Bronchial epithelial cell (primary cell): ENCODE results near the gene CHRD. TPM values are rescaled to one million over a fixed set of nuclear protein-coding genes. Genes with fewer than 3 reads are reported as not detected.

Experiments
- DNase-seq: peaks from one replicate; pipeline ENCODE4 v3.0.0-alpha.2; 2010; ENCODE audit warnings: low read depth
- FAIRE-seq: peaks from 2 replicates; lab custom pipeline; 2011; peaks lifted over from hg19 to GRCh38; lab: Jason Lieb, UNC
- H3K27me3 ChIP-seq: 2 replicates; pipeline ENCODE4 v1.5.1; 2011; ENCODE audit warnings: low read length; ENCODE audit not compliant: control insufficient read depth, insufficient read depth
- H3K36me3 ChIP-seq: 2 replicates; pipeline ENCODE4 v1.5.1; 2011; ENCODE audit warnings: low read length; ENCODE audit not compliant: control insufficient read depth, insufficient read depth
- H3K4me3 ChIP-seq: 2 replicates; pipeline ENCODE4 v1.5.1; 2011; ENCODE audit warnings: mild to moderate bottlenecking, low read depth, low read length, control low read depth
- total RNA-seq: library from RNA; depleted of rRNA; stranded (reverse); fragments of >200 nt; gene quantifications from 2 replicates; pipeline ENCODE4 v1.2.1, GENCODE V29; 2014
- TF ChIP-seq, protein P1 (sequence below): IDR thresholded peaks from 2 replicates; pipeline ENCODE4 v1.5.1; 2011; ENCODE audit warnings: mild to moderate bottlenecking, moderate library complexity, low read length, control low read depth, inconsistent platforms; ENCODE audit not compliant: insufficient read depth, severe bottlenecking

The CHRD gene
- total RNA-seq, 1 donor from 2014 or later, result not detected

DNA sequence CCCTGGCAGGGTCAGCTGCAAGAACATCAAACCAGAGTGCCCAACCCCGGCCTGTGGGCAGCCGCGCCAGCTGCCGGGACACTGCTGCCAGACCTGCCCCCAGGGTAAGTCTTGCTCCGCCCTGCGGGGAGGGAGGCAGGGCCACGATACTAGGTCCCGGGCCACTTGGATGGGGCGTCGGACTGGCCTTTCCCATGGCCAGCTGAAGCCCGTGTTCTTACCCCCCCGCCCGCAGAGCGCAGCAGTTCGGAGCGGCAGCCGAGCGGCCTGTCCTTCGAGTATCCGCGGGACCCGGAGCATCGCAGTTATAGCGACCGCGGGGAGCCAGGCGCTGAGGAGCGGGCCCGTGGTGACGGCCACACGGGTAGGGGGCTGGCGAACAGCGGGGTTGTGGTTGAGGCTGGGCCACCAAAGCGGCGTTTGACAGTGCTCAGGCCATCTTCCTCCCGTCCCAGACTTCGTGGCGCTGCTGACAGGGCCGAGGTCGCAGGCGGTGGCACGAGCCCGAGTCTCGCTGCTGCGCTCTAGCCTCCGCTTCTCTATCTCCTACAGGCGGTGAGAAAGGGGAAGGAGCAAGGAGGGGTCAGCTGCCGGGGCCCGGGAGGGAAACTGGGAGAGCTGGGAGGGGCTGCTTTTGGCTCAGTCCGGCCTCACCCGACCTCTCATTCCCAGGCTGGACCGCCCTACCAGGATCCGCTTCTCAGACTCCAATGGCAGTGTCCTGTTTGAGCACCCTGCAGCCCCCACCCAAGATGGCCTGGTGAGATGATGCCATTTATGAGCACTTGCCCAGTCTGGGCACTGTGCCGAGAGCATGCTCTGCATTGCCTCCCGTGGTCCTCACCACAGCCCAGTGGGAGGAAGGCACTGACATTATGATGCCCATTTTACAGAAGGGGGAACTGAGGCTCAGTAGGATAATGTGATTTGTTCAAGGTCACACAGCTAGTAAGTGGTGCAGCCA, 1.7 kb downstream of the CHRD start:
- H3K27me3 ChIP-seq, result peaks cover 37% of the 10 kb centered on the region
- H3K36me3 ChIP-seq, result no peaks in the 10 kb centered on the region
- no peak overlapping the region for H3K4me3 ChIP-seq
- TF ChIP-seq, protein P1, sequence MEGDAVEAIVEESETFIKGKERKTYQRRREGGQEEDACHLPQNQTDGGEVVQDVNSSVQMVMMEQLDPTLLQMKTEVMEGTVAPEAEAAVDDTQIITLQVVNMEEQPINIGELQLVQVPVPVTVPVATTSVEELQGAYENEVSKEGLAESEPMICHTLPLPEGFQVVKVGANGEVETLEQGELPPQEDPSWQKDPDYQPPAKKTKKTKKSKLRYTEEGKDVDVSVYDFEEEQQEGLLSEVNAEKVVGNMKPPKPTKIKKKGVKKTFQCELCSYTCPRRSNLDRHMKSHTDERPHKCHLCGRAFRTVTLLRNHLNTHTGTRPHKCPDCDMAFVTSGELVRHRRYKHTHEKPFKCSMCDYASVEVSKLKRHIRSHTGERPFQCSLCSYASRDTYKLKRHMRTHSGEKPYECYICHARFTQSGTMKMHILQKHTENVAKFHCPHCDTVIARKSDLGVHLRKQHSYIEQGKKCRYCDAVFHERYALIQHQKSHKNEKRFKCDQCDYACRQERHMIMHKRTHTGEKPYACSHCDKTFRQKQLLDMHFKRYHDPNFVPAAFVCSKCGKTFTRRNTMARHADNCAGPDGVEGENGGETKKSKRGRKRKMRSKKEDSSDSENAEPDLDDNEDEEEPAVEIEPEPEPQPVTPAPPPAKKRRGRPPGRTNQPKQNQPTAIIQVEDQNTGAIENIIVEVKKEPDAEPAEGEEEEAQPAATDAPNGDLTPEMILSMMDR, result no peak
- no peak for FAIRE-seq
- no peak for DNase-seq

- TF ChIP-seq, protein P1, result no peak
- Histone ChIP-seq H3K27me3 (peaks cover 37% of the 10 kb centered on the region), H3K36me3 (no peaks in the 10 kb centered on the region), H3K4me3 (no peak overlapping the region)
- DNase-seq (no peak), FAIRE-seq (no peak)
These were observed 2.6 kb downstream of the CHRD start for GRCh38 chr3:184382326-184383032.

DNA sequence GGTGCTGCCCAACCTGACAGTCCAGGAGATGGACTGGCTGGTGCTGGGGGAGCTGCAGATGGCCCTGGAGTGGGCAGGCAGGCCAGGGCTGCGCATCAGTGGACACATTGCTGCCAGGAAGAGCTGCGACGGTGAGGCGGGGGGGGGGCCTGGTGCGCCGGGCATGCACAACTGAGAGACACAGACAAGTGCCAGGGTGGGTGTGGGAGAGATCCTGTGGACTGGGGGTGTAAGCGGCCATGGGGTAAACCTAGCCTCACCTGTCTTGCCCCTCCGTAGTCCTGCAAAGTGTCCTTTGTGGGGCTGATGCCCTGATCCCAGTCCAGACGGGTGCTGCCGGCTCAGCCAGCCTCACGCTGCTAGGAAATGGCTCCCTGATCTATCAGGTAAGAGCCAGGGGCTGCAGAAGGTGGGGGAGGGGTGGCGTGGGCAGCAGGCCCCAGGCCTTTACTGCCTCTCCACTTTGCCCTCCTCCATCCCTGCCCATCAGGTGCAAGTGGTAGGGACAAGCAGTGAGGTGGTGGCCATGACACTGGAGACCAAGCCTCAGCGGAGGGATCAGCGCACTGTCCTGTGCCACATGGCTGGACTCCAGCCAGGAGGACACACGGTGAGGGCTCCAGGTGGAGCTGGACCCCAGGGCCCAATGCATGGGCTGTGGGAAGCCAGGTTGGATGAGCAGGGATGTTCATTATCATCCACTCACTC, 3.3 kb downstream of the CHRD start:
- H3K27me3 ChIP-seq, result peaks cover 33% of the 10 kb centered on the region
- no peak overlapping the region for H3K4me3 ChIP-seq
- no peak for DNase-seq
- TF ChIP-seq, protein P1, result no peak
- no peak for FAIRE-seq
- no peaks in the 10 kb centered on the region for H3K36me3 ChIP-seq

DNA sequence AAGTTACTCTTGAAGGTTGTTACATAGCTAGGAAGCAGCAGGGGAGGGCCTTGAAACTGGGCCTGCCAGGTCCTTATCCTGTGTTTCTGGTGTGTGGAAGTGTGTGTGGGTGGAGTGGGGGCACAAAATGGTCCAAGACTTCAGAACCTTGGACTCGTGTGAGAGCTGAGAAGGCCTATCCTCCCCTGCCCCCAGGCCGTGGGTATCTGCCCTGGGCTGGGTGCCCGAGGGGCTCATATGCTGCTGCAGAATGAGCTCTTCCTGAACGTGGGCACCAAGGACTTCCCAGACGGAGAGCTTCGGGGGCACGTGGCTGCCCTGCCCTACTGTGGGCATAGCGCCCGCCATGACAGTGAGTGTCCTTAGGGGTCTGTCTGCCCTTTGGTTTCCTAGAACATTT, 4.5 kb downstream of the CHRD start:
- no peak for DNase-seq
- TF ChIP-seq, protein P1, result no peak
- H3K4me3 ChIP-seq, result no peak overlapping the region
- FAIRE-seq, result no peak
- no peaks in the 10 kb centered on the region for H3K36me3 ChIP-seq
- peaks cover 24% of the 10 kb centered on the region for H3K27me3 ChIP-seq

- TF ChIP-seq, protein P1, result no peak
- no peak overlapping the region for H3K4me3 ChIP-seq
- no peaks in the 10 kb centered on the region for H3K36me3 ChIP-seq
- DNase-seq (no peak), FAIRE-seq (no peak)
- H3K27me3 ChIP-seq, result peaks cover 22% of the 10 kb centered on the region
These were observed 5.1 kb downstream of the CHRD start for GRCh38 chr3:184384856-184385422.
